ENCODE data around the gene PIP4P1.
A peak's percentile ranks its signal among the peaks of the same experiment; 100 is the strongest.

The PIP4P1 gene

DNA sequence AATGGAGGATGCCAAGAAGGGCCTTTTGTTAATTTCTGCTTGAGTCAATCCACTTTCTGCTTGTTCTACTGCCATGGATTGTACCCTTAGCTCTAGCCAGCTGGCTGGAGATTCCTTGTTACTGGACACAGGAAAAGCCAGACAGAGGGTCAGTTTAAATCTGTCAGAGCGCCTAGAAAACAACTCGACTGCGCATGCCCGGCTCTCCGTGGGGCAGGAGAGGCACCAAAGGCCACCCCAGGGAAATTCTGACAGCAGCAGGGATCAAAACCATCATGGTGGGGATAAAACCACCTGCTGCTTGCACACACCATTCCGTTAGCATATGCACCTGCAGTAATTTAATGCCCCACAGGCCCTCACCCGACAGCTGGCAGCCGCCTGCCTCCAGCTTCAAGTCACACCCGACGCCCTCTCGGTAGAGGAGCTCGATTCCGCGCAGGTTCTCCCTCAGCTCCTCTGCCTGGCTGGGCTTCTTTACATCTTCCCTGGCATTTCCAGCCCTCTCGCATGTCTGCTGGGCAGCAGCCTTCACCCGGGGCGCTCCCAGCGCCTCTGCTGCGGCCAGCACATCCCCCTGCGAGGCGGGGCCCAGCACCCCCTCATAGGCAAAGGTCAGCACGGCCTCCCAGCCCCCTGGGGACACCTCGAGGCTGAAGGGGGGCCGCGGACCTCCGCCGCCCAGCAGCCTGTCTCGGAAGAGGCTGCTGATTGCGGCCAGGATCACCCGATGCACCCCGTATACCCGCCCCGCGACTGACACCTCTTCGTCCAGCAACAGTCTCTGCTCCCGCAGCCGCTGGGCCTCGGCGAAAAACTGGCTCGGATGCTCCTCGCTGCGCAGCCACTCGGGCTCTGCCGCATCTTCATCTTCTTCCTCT, 26.3 kb downstream of the PIP4P1 start:
- DNase-seq = no peak

- DNase-seq = no peak
Observed at GRCh38 chr14:20429801-20430669, 31.2 kb downstream of the PIP4P1 start.

DNA sequence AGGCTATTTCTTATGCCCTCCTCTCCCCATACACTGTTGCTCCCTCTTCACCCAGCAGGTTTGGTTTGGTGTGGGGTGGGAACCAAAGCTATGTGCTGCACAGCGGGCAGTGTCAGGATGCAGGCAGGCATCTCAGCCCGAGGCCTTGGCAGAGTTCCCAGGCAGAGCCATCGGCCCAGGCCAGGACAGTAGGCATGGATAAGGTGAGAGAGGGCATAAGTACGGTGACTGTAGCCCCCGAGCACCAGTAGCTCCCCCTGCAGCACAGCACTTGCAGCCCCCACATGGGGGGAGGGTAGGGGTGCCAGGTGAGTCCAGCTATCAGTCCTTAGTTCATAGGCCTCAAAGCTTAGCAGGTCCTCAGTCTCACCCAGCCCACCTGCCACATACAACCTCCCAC, 32.4 kb downstream of the PIP4P1 start:
- no peak for DNase-seq

DNA sequence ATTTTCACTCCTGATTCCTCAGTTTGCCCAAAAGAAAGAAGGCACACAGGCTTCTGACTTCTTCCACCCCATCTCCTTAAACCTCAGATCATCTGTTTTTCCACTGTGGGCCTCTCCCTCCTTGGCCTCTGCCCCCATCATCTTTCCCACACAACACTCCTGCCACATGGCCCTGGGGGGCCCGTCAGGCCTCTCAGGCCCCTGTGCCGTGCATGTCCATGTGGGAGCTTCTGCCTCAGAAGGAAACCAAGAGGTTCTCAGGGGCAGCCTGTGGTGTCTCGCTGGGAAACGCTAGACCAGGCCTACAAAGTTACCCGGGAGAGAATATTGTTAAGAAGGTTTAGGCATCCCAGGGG, 33.2 kb downstream of the PIP4P1 start:
- DNase-seq = no peak

GRCh38 chr14:20427231-20428009, 33.8 kb downstream of the PIP4P1 start:
- DNase-seq = peak; percentile 61

GRCh38 chr14:20424851-20425250, 36.4 kb downstream of the PIP4P1 start:
- no peak for DNase-seq

DNA sequence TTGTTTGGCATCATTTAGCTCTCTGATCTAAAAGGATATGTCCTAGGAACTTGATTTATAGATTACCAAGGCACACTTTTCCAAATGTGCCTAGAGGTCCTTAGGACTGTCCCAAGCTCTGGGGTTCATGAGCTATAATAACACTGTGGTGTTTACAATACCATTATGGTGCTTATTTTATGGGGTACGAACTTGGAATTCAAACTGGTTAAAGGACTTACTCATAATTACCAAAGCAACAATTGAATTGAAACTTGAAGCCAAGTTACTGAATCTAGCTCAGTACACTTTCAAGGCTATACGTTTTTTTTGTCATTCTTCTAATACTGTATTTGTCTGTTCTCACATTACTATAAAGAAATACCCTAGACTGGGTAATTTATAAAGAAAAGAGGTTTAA, 38.3 kb downstream of the PIP4P1 start:
- DNase-seq = no peak

DNA sequence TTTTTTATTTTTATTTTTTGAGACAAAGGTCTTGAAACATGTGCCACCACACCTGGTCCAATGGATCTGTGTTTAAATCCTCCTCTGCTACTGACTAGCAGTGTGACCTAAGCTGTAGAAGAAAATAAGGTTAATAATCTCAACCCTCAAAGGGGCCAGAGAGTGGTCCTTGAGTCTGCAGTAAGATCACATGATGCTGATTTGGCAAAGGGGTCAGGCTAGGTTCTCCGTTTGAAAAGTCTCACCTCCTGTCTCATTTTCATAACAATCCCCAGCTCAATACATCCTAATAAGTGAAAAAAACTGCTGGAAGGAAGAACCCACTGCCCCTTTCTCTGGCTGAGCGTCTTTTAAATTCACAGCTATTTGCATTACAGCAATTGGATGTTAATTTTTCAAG, 40.0 kb downstream of the PIP4P1 start:
- DNase-seq = no peak

- DNase-seq = no peak
Observed at GRCh38 chr14:20419419-20419818, 41.8 kb downstream of the PIP4P1 start.

GRCh38 chr14:20418501-20418909, 42.7 kb downstream of the PIP4P1 start:
- DNase-seq = no peak

- no peak for DNase-seq
Observed at GRCh38 chr14:20417250-20418186, 43.7 kb downstream of the PIP4P1 start.

DNA sequence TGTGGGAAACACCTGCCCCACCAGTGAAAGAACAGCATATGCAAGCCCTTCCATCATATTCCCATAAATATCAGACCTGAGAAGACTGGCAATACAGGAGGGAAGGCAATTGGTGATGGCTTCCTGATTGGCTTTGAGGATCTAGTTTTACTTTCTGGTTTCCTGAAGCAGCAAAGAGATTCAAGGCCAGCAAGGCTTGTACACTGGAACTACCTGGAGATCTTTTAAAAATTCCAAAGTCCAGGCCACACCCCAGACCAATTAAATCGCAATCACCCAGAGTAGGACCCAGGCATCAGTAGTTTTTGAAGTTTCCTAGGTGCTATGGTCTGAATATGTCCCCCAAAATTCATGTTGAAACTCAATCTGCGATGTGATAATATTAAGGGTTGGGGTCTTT, 45.0 kb downstream of the PIP4P1 start:
- DNase-seq = no peak

GRCh38 chr14:20415782-20416206, 45.4 kb downstream of the PIP4P1 start:
- DNase-seq = peak; percentile 73

GRCh38 chr14:20413744-20414082, 47.5 kb downstream of the PIP4P1 start:
- peak; percentile 59 for DNase-seq

DNA sequence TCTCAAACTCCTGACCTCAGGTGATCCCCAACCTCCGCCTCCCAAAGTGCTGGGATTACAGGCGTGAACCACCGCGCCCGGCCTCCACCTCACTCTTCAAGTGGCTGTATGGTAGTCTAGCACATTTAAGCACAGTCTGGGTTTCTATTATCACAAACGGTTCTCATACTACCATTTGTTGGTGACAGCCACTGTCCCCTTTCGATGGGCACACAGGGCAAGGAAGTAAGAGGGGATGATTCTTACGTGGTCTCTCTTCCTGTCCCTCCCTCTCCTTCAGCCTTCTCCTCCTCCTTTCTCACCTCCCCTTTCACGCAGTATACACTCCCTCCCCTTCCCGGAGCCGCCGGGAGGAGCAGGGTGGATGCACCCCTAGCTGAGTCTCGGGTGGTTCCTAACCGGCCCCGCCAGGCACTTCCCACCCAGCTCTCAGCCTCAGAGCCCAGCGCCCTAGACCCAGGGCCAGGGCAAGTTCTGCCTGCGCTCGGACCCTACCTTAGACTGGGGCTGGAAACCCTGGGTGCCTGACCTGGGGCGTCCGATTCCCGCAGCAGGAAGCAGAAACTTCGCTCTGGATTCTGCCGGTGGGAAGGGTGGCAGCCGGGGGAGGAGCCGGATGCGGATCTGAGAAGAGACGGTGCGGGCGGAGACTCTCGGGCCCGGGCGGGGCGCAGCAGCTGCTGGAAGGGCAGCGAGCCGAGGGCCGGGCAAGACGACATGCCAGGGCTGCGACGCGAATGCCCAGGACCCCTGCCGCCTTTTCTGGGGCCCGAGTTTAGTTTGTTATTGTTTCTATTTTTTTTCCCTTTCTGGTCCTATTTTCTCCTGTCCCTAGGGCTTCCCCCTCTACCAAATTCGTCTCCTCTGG, 48.1 kb downstream of the PIP4P1 start, which contains the start of gene TEP1:
TEP1 (minus strand) TSS at position 626 of the 868 bp plus-strand sequence. CDS start 5,062 bp downstream, outside the sequence.
- DNase-seq = peak; percentile 83

DNA sequence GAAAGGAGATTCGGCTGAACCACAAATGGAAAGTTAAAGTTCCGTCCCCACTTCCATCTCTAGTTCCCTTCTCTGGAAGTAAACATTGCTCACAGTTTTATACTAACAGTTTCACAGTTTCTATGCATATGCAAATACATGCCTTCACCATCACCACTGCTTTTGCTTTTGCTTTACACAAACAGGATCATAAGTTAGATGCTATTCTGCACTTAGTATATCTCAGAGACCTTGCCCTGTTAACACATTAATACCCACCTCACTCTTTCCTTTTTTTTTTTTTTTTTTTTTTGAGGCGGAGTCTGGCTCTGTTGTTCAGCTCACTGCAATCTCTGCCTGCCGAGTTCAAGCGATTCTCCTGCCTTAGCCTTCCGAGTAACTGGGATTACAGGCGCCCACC, 48.8 kb downstream of the PIP4P1 start:
- peak; percentile 21 for DNase-seq

- DNase-seq = no peak
Observed at GRCh38 chr14:20409226-20409625, 52.0 kb downstream of the PIP4P1 start.
